ENCODE data around the gene ENDOG. TPM values are rescaled to one million over a fixed set of nuclear protein-coding genes. Genes with fewer than 3 reads are reported as not detected.
A peak's percentile ranks its signal among the peaks of the same experiment; 100 is the strongest.
"Not testable (repeated sequence)": the region's sequence is repeated elsewhere in the genome, so short reads cannot be mapped to it uniquely, and the experiment has no call there.

Gene ENDOG
- total RNA-seq, 4 donors from 2014 or later = 14.1 to 29.9 (median 20.3) TPM

- no peak for ATAC-seq (ENCODE audit: low FRiP score)
- no peak for DNase-seq (ENCODE audit: low spot score)
- no peak for TF ChIP-seq CTCF (IDR thresholded peaks at IDR 0.05)
Measured at GRCh38 chr9:128841694-128842492, 23.6 kb downstream of the ENDOG start.

- ATAC-seq (ENCODE audit: low FRiP score); DNase-seq (ENCODE audit: low spot score): not testable (repeated sequence)
Measured at GRCh38 chr9:128843171-128843570, 24.9 kb downstream of the ENDOG start.

GRCh38 chr9:128845186-128845931, 27.1 kb downstream of the ENDOG start:
- ATAC-seq (ENCODE audit: low FRiP score) = no peak
- no peak for DNase-seq (ENCODE audit: low spot score)
- no peak for TF ChIP-seq CTCF (IDR thresholded peaks at IDR 0.05)

- no peak for TF ChIP-seq CTCF (IDR thresholded peaks at IDR 0.05)
Measured at GRCh38 chr9:128846680-128847030, 28.4 kb downstream of the ENDOG start.

GRCh38 chr9:128847803-128848202, 29.5 kb downstream of the ENDOG start:
- DNase-seq (ENCODE audit: low spot score) (no peak), ATAC-seq (ENCODE audit: low FRiP score) (no peak)
- TF ChIP-seq CTCF (IDR thresholded peaks at IDR 0.05) = no peak

More at GRCh38 chr9:128846680-128847030, 28.4 kb downstream of the ENDOG start:
- no peak for DNase-seq (ENCODE audit: low spot score)
- ATAC-seq (ENCODE audit: low FRiP score) = no peak

GRCh38 chr9:128851024-128851423, 32.7 kb downstream of the ENDOG start:
- DNase-seq (ENCODE audit: low spot score); ATAC-seq (ENCODE audit: low FRiP score): not testable (repeated sequence)

GRCh38 chr9:128851779-128852600, 33.7 kb downstream of the ENDOG start:
- TF ChIP-seq CTCF (IDR thresholded peaks at IDR 0.05) = peak in 1 of 3 donors; percentile 52
- not testable (repeated sequence) for DNase-seq (ENCODE audit: low spot score); ATAC-seq (ENCODE audit: low FRiP score)

GRCh38 chr9:128852646-128853045, 34.3 kb downstream of the ENDOG start:
- not testable (repeated sequence) for ATAC-seq (ENCODE audit: low FRiP score); DNase-seq (ENCODE audit: low spot score)

- not testable (repeated sequence) for DNase-seq (ENCODE audit: low spot score); ATAC-seq (ENCODE audit: low FRiP score)
Measured at GRCh38 chr9:128854454-128854853, 36.2 kb downstream of the ENDOG start.

GRCh38 chr9:128858476-128858875, 40.2 kb downstream of the ENDOG start:
- not testable (repeated sequence) for DNase-seq (ENCODE audit: low spot score); ATAC-seq (ENCODE audit: low FRiP score)
